Islet of Langerhans (tissue), 1 donor: ENCODE results near the gene ZEB1.
A peak's percentile ranks its signal among the peaks of the same experiment; 100 is the strongest.
"Not testable (repeated sequence)": the region's sequence is repeated elsewhere in the genome, so short reads cannot be mapped to it uniquely, and the experiment has no call there.

Experiments
- FAIRE-seq: peaks from one replicate; lab custom pipeline; 2011; peaks lifted over from hg19 to GRCh38; lab: Jason Lieb, UNC

Gene ZEB1

GRCh38 chr10:31318382-31318853, 598 bp upstream of the ZEB1 start:
- no peak for FAIRE-seq

- no peak for FAIRE-seq
Measured at GRCh38 chr10:31319602-31320549, 860 bp downstream of the ZEB1 start.

GRCh38 chr10:31320550-31321211, 1.7 kb downstream of the ZEB1 start:
- FAIRE-seq, result no peak

GRCh38 chr10:31321396-31321941, 2.5 kb downstream of the ZEB1 start:
- no peak for FAIRE-seq

GRCh38 chr10:31322647-31323046, 3.6 kb downstream of the ZEB1 start:
- FAIRE-seq, result no peak

GRCh38 chr10:31340343-31340742, 21.3 kb downstream of the ZEB1 start:
- FAIRE-seq, result no peak

- FAIRE-seq, result no peak
Measured at GRCh38 chr10:31341552-31341951, 22.5 kb downstream of the ZEB1 start.

- FAIRE-seq, result no peak
Measured at GRCh38 chr10:31343009-31343408, 24.0 kb downstream of the ZEB1 start.

GRCh38 chr10:31343551-31343950, 24.5 kb downstream of the ZEB1 start:
- FAIRE-seq, result no peak

GRCh38 chr10:31345886-31346285, 26.9 kb downstream of the ZEB1 start:
- FAIRE-seq, result peak; percentile 74

GRCh38 chr10:31346953-31347352, 27.9 kb downstream of the ZEB1 start:
- no peak for FAIRE-seq

GRCh38 chr10:31347705-31348104, 28.7 kb downstream of the ZEB1 start:
- no peak for FAIRE-seq

- FAIRE-seq, result no peak
Measured at GRCh38 chr10:31350891-31351290, 31.9 kb downstream of the ZEB1 start.

- no peak for FAIRE-seq
Measured at GRCh38 chr10:31352436-31353226, 33.6 kb downstream of the ZEB1 start.

- FAIRE-seq, result peak; percentile 97
Measured at GRCh38 chr10:31353574-31353973, 34.6 kb downstream of the ZEB1 start.

GRCh38 chr10:31358688-31359330, 39.8 kb downstream of the ZEB1 start:
- FAIRE-seq, result no peak

- no peak for FAIRE-seq
Measured at GRCh38 chr10:31359979-31360378, 41.0 kb downstream of the ZEB1 start.

- not testable (repeated sequence) for FAIRE-seq
Measured at GRCh38 chr10:31361475-31361874, 42.5 kb downstream of the ZEB1 start.

GRCh38 chr10:31362023-31362641, 43.1 kb downstream of the ZEB1 start:
- FAIRE-seq, result no peak

- FAIRE-seq, result not testable (repeated sequence)
Measured at GRCh38 chr10:31363696-31364095, 44.7 kb downstream of the ZEB1 start.

GRCh38 chr10:31364238-31364637, 45.2 kb downstream of the ZEB1 start:
- FAIRE-seq, result not testable (repeated sequence)
